ENCODE data around the gene TRERF1.
"Not testable (repeated sequence)": the region's sequence is repeated elsewhere in the genome, so short reads cannot be mapped to it uniquely, and the experiment has no call there.

TRERF1 gene

GRCh38 chr6:42449917-42450476 lies 1.7 kb downstream of the TRERF1 start:
- no peak for DNase-seq (ENCODE audit: low read depth)

GRCh38 chr6:42448927-42449659 lies 2.6 kb downstream of the TRERF1 start:
- no peak for DNase-seq (ENCODE audit: low read depth)

- no peak for DNase-seq (ENCODE audit: low read depth)
Observed at GRCh38 chr6:42448391-42448790, 3.3 kb downstream of the TRERF1 start.

GRCh38 chr6:42446996-42447395 lies 4.7 kb downstream of the TRERF1 start:
- no peak for DNase-seq (ENCODE audit: low read depth)

DNA sequence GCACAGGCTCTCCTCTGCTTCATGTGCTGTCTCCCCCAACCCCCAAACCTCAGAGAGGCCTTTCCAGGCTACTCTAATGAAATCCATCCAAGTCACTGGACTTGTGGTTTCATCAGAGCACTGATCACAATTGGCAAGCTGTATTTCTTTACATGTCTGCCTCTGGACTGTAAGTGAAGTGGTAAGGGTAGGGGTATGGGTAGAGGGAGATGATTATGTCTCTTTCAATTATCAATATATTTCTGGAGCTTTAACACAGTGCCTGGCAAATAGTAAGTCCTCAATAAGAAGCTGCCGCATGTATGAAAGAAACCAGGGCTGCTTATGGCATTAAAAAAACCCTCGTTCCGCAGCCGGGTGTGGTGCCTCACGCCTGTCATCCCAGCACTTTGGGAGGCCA lies 5.4 kb downstream of the TRERF1 start:
- DNase-seq (ENCODE audit: low read depth): no peak

DNA sequence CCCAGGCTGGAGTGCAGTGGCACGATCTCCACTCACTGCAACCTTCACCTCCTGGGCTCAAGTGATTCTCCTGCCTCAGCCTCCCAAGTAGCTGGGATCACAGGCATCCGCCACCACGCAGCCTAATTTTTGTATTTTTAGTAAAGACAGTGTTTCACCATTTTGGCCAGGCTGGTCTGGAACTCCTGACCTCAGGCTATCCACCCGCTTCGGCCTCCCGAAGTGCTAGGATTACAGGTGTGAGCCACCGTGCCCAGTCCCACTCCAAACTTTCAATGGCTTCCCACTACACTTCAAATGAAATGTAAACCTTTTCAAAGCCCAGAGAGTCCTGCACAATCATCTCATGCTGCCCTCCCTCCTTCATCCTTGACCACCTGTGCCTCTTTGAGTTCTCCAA lies 5.8 kb downstream of the TRERF1 start:
- not testable (repeated sequence) for DNase-seq (ENCODE audit: low read depth)

DNA sequence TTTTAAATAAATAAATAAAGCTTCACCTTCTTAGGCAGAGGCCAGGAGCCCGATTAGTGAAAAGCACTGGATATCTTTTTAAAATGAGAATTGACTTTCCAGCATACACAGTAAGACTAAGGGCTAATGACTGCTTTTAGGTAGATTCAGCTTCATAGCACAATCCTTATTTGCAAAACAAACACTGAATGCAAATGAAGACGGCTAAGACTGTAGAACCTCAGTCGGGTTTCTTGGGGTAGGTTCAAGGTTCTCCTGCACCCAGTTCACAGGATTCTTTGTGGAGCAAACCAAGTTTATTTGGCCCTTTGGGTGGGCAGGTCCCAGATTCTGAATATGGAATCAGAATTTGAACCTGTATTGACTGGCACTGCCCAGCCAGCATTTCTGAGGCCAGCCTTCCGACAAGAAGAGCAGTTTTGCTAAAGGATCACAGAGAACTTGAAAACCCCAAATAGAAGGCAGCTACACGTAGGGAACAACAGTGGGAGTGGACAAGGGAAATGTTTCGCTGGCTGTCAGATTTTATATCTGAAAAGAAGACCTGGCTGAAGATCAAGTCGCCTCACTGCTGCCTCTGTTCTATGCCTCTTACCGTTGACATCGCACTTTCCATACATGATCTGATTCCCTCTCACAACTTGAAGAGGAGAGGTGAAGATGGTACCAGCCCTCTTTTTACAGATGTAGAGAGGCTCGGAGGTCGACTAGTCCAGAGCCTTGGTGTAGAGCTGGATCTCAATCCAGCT lies 8.2 kb downstream of the TRERF1 start:
- DNase-seq (ENCODE audit: low read depth): no peak

- no peak for DNase-seq (ENCODE audit: low read depth)
Observed at GRCh38 chr6:42441697-42442081, 10.0 kb downstream of the TRERF1 start.

- no peak for DNase-seq (ENCODE audit: low read depth)
Observed at GRCh38 chr6:42440778-42441696, 10.7 kb downstream of the TRERF1 start.

GRCh38 chr6:42440027-42440426 lies 11.7 kb downstream of the TRERF1 start:
- DNase-seq (ENCODE audit: low read depth): no peak

- DNase-seq (ENCODE audit: low read depth): no peak
Observed at GRCh38 chr6:42436825-42437224, 14.9 kb downstream of the TRERF1 start.

- DNase-seq (ENCODE audit: low read depth): no peak
Observed at GRCh38 chr6:42434237-42434636, 17.5 kb downstream of the TRERF1 start.

DNA sequence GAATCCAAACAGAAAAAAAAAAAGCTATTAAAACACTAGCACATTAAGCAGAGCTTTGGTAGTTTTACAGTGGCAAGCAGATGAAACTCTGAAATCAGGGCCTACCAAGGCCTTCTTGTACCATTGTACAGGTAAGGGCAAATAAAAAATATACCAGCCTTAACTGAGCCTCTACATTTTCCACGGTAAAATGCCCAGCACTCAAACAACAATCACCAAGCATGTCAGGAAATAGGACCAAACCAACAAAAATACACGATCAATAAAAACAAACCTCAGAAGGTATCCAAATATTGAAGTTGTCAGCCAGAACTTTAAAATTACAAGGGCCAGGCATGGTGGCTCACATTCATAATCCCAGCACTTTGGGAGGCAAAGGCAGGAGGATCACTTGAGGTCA lies 18.3 kb downstream of the TRERF1 start:
- no peak for DNase-seq (ENCODE audit: low read depth)

- DNase-seq (ENCODE audit: low read depth): no peak
Observed at GRCh38 chr6:42431877-42432276, 19.8 kb downstream of the TRERF1 start.

- DNase-seq (ENCODE audit: low read depth): no peak
Observed at GRCh38 chr6:42431356-42431755, 20.4 kb downstream of the TRERF1 start.

GRCh38 chr6:42429836-42430235 lies 21.9 kb downstream of the TRERF1 start:
- DNase-seq (ENCODE audit: low read depth): no peak

DNA sequence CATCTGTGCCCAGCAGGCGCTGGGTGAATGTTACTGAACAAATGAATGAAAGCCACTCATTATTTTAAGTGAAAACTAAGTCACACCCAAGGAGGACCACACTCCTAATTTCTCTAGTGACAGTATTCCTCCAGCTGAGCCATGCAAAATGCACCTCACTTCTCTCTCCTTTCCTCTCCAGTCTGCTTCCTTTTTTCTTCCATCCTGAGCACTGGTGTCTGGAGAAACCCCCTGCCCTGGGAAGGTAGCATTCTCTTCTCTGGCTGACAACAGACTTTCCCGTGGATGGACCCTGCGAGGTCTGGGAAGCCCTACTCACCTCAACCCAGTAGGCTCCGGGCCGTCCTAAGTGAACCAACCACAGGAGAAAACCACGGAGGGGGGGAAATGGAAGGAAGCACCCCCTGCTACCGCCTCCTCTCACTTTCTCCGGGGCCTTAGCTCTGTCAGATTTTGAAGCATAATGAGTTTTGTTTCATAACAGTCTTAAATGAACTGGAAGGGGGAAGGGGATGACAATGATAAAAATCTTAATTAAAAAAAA lies 22.6 kb downstream of the TRERF1 start:
- no peak for DNase-seq (ENCODE audit: low read depth)

GRCh38 chr6:42428326-42429041 lies 23.2 kb downstream of the TRERF1 start:
- DNase-seq (ENCODE audit: low read depth): no peak

GRCh38 chr6:42427871-42428270 lies 23.9 kb downstream of the TRERF1 start:
- DNase-seq (ENCODE audit: low read depth): no peak

DNA sequence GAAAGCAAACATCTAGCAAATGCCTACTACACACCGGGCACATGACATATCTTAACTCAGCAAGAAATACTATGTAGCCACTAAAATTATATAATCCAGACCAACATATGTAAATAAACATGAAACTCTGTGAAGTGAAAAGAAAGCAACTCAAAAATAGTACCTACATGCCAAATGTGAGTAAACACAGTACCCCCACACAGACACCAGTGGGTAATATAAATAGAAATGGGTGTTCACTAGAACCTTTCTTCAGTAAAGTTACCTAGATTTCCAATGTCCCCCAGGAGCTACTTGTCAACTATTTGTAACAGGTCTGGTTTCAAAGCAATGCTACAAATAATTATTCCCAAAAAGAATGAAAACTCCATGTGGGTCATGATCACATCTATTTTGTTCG lies 25.5 kb downstream of the TRERF1 start:
- DNase-seq (ENCODE audit: low read depth): no peak

GRCh38 chr6:42424906-42425474 lies 26.7 kb downstream of the TRERF1 start:
- no peak for DNase-seq (ENCODE audit: low read depth)
